Activated gamma-delta T cell treated with Interleukin-2 at 50 U/mL for 16 hours (primary cell): ENCODE results near the gene AQP11.
A peak's percentile ranks its signal among the peaks of the same experiment; 100 is the strongest.
"Not testable (repeated sequence)": the region's sequence is repeated elsewhere in the genome, so short reads cannot be mapped to it uniquely, and the experiment has no call there.

Experiments
- DNase-seq: peaks from one replicate; pipeline ENCODE4 v3.0.0-alpha.2; 2020

Gene AQP11, protein sequence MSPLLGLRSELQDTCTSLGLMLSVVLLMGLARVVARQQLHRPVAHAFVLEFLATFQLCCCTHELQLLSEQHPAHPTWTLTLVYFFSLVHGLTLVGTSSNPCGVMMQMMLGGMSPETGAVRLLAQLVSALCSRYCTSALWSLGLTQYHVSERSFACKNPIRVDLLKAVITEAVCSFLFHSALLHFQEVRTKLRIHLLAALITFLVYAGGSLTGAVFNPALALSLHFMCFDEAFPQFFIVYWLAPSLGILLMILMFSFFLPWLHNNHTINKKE

GRCh38 chr11:77589521-77590193, at the start of gene AQP11:
TSS of gene AQP11 (plus strand) at chr11:77589953. CDS start at chr11:77589993, 40 bp downstream.
- peak; percentile 40 for DNase-seq

GRCh38 chr11:77542296-77542695, 47.5 kb upstream of the AQP11 start:
- DNase-seq, result no peak

- DNase-seq, result no peak
These were observed 42.5 kb upstream of the AQP11 start for GRCh38 chr11:77547047-77547836.

GRCh38 chr11:77547863-77548551, 41.7 kb upstream of the AQP11 start:
- DNase-seq, result peak; percentile 5

- no peak for DNase-seq
These were observed 41.0 kb upstream of the AQP11 start for GRCh38 chr11:77548552-77549445.

DNA sequence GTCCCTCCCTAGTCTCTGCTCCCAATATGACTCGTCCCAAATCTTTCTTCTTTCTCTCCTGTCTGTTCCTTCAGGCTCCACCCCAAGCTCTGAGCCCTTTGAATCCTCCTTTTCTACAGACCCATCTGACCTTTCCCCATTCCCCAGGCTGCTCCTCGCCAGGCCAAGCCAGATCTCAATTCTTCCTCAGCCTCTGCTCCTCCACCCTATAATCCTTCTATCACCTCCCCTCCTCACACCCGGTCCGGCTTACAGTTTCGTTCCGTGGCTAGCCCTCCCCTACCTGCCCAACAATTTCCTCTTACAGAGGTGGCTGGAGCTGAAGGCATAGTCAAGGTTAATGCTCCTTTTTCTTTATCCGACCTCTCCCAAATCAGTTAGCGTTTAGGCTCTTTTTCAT, 38.3 kb upstream of the AQP11 start:
- DNase-seq, result not testable (repeated sequence)

DNA sequence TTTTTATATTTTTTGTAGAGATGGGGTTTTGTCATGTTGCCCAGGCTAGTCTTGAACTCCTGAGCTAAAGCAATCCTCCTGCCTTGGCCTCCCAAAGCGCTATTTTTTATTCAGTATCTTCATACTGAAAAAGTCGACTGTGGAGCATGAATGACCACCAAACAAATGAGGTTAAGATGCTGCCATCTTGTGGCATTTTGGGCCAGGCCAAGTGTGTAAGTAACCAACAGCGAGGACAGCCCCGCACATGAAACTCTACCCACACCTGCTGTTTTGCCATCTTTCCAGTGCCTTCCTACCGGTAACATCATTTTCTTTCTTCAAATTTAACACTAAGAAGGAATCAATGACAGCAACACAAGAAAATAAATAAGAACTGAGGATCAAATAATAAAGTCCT, 32.2 kb upstream of the AQP11 start:
- DNase-seq, result no peak

GRCh38 chr11:77558380-77558779, 31.4 kb upstream of the AQP11 start:
- DNase-seq, result no peak

DNA sequence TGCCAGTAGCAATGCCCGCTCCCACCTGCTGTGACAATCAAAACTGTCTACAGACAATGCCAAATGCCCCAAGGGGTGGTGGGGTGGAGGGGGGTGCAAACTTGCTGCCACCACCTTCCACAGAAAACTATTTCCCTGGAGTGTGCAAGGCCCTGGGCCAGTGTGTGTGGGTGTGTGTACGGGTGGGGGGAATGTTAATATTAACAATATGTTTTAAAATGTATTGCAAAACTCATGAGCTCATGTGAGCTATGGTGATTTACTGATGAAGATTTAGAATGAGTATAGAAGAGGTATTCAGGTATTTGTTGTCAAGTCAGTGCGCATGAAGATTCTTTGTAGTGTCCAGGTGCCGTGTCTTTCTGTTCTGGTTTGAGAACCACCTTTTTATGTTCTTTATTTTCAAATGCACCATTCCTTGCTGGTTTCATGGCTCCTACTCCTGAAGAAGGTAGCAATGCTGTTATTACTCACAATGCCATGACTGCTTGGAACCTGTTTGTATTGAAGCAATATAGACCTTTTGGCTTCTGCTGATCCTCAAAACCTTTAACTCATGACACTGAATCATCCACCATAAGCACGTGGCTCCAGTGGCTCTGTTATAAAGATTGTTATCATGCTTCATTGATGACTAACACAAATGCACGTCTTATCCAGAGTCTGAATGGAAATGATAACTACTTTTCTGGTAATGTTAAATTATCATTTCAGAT, 29.9 kb upstream of the AQP11 start:
- no peak for DNase-seq

DNA sequence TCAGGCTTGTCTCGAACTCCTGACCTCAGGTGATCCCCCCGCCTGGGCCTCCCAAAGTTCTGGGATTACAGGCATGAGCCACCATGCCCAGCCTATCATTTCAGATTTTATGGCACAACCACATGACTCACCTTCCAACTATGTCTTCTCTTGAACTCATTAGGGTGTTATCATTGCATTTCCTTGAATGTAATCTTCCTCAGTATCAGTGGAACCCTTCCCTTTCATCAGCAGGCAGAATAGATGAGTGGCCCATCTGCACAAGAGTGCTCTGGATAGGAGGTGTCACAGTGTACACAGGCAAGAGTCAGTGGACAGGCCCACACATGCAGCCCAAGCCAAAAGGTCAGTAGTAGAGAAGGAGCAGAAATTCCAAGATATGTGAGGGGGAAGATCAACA, 29.1 kb upstream of the AQP11 start:
- no peak for DNase-seq

GRCh38 chr11:77561257-77561656, 28.5 kb upstream of the AQP11 start:
- no peak for DNase-seq

DNA sequence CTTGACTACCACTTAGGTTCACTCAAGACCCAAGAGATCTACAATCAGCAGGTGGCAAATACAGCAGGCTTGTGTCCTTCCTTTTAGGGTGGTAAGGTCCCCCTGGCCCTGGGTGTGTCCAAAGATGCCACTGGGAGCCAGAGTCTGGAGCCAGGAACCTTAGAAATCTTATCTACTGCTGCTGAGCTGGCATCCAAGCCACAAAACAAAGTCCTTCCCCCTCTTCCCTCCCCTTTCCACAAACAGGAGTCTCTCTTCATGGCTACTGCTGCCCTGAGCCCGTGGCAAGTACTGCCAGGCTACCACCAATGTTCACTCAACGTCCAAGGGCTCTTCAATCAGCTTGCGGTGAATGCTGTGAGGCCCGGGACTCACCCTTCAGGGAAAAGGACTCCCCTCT, 21.4 kb upstream of the AQP11 start:
- DNase-seq, result no peak

DNA sequence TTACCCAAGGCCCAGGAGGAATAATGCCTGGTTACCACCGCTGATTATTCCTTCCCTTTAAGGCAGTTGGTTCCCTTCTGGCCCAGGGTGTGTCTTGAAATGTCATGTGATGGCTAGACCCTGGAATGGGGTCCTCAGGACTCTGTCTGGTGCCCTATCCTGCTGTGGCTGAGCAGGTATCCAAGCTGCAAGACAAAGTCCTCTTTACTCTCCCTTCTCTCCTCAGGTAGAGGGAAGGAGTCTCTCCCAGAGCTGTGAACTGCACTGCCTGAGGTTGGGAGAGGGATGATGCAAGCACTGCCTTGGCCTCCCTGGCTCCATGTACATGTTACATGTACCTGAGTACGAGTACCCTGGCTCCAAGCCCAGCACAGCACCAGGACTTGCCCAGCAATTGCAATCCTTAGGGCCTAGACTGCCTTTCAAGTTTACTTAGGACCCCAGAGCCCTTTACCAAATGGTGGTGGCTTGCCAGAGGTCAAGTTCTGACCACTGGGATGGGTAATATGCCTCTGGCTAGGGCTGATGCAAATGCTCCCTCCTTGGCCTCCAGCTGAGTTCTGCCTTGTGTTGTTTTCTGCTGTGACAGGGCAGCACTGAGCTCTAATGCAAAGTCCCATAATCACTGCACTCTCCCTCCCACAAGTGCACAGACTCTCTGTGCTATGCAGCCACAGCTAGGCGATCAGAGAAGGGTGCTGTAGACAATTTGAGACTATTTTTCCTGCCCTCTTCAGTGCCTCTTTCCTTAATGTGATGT, 20.7 kb upstream of the AQP11 start:
- no peak for DNase-seq

- no peak for DNase-seq
These were observed 20.1 kb upstream of the AQP11 start for GRCh38 chr11:77569676-77570070.

DNA sequence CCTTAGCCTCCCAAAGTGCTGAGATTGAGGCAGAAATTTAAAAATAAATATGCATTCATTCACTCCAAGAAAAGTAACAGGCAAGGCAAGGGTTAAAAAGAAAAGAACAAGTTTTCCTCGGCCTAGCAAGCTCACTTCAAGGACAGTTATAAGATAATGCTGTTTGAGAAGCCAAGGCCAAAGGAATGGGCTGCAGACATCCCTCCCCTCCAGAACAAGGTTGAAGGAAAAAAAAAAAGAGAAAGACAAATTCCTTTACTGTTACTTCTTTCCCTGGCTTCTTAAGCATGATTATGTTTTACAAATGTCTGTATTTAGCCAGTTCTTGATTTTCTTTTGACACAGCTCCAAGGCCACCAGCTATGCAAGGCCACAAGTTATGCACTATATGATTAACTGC, 18.9 kb upstream of the AQP11 start:
- not testable (repeated sequence) for DNase-seq

GRCh38 chr11:77575428-77575827, 14.3 kb upstream of the AQP11 start:
- DNase-seq, result not testable (repeated sequence)

DNA sequence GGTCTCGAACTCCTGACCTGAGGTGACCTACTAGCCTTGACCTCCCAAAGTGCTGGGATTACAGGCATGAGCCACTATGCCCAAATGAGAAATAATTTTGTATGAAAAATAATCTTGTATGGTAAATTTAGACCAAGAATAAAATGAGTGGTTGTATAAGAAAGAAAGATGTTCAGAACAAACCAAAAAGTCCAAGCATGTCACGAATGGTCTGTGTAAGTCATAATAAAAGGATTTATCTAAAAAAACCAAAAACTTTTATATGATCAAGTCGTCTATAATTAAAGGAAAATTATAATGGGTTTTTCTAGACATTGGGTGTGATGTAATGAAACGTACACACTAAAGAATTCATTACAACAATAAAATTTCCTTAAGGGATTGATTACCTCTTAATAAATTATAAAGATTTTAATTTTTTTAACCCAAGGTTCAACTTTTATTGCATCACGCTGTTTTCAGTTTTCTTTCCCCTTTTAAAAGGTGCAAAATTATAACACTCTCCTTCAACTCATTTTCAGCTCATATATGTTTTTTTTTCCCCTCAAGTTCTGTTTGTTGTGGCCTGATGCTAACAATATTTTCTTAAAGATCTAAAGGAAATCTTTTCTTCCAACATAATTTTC, 8.9 kb upstream of the AQP11 start:
- no peak for DNase-seq

GRCh38 chr11:77589181-77589520, 602 bp upstream of the AQP11 start:
- no peak for DNase-seq

DNA sequence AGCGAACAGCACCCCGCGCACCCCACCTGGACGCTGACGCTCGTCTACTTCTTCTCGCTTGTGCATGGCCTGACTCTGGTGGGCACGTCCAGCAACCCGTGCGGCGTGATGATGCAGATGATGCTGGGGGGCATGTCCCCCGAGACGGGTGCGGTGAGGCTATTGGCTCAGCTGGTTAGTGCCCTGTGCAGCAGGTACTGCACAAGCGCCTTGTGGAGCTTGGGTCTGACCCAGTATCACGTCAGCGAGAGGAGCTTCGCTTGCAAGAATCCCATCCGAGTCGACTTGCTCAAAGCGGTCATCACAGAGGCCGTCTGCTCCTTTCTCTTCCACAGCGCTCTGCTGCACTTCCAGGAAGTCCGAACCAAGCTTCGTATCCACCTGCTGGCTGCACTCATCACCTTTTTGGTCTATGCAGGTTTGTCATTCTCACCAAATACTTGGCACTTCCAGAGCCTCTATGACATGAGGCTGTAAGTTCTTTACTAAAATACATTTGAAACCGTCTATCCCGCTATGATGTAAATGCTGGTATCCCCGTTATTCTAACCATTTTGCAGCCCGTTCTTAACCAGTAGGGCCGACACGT, 535 bp downstream of the AQP11 start:
- DNase-seq, result peak; percentile 6

DNA sequence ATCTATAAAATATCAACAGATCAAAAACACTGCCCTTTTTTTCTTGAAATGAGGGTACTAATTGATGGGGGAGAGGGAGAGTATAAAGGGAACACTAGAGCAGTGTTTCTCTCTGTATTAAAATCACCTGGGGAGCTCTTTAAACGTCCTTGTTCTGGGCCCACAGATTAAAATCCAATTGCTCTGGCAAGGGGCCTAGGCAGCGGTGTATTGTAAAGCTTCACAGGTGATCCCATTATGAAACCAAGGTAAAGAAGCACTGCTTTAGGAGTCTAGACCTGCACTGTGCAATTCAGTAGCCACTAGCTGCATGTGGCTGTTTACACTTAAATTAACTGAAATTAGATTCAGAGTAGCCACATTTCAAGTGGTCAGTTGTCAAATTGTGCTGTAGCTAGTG, 3.0 kb downstream of the AQP11 start:
- DNase-seq, result no peak
